ENCODE measurements around the gene SETBP1.
"Not testable (repeated sequence)": the region's sequence is repeated elsewhere in the genome, so short reads cannot be mapped to it uniquely, and the experiment has no call there.

SETBP1 gene

DNA sequence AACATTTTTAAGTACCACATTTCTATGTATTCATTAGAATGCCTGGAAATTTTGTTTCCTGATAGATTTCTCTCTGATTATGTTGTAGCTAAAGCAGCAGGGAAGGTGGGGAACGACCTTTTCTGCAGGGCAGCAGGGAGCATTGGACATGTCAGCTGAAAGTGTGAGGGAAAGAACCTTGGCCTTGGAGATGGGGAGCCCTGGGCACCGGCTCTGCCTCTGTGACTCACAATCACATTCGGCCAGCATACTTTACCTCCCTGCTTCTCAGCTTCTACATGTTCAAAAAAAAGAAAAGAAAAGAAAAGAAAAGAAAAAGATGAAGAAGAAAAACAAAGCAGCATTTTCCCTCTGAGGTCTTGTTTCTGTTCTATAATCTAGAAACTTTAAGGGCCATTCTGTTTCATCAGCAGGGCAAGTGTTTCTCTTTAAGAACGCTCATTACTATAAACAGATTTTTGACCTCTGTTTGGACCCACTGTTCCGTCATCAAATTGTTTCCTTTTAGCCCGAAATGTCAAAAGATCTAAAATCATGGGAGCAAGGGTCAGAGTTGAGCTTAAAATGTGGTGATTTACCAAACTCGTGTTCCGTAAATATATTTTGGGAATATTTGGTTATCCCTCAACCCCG, 27.9 kb downstream of the SETBP1 start:
- DNase-seq: no peak

DNA sequence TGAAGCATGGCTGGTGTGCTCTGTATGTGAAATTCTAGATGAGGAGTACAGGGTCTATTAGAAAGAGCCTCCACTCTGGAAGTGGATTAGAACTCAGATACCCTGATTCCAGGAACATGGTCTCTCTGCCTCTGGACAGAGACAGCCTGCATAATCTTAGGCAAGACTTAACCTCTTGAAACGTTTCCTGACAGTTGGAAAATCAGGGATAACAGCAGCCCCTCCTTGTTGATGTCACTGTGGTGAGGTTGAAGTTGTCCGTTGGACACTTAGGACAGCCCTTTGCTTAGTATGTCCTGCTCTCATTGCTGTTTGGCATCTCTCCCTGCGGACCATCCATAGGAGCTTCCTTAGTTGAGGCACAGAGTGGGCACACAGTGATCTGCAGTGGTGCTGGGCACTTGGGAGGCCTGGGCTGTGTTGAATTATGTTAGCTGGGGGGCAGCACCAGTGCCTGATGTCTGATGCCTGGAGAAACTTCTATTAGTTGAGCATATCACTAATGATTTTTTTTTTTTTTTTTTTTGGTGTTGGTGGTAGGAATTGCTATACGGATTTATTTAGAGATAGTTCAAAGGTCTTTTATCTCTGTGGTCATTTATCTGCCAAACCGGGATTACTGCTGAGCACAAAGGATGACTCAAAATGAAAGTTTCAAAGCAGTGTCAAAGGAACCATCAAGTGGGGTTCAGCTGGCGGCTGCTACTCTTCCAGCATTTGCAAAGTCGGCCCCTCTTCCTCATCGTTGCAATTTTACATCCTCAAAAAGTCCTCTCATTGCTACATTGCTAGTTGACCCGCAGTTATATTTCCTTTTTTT, 28.8 kb downstream of the SETBP1 start:
- DNase-seq: peak; percentile 95

DNA sequence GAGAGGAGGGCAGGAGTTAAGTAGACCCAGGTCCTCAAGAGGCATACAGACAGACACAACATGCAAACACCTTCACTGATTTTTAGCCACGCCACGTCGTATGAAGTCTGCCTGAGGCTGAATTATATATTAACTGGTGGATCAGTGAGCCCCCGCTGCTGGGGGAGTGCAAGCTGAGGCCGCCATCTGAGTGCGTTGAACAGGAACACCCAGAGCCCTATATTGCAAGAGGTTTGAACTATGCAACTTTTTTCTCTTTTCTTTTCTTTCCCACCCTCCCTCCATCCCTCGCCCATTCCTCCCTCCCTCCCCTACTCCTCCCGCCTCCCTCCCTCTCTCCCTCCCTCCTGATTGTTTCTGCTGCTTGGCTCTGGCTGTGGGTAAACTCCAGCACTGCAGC, 30.2 kb downstream of the SETBP1 start:
- no peak for DNase-seq

DNA sequence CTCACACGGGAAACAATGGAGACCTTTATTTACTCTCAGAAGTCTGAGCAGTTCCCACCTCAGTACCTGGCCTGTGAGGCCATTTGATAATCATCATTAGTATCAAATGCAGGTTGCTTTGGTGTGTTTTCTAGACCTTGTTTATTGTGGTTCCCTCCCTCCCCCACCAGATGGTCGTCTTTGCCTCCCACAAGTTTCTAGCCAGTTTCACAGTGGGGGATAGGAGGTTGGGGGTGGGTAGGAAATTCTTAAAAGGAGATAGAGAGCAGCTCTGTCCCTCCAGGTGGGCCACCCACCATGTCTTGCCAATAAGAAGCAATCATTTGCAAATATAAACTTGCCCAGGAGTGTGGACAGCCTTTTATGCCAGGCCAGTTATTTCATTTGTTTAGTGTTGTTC, 31.3 kb downstream of the SETBP1 start:
- DNase-seq: no peak

DNA sequence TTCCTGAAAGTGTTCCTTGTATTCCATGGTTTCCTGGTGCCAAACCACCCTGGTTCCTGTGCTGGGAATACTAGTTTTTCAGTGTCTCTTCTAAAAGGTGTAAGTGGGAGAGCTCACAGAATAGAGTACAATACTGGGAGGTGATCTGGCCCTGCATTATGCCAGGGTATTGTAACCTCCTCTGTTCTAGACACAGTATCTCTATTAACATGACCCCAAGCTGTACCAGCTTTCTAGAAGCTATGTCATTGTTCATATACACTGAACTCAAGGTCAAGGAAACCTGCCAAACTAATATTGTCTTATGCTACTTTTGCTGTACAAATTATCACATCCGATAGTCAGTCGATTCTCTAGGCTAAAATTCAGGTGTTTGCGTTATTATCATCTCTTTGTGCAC, 32.7 kb downstream of the SETBP1 start:
- no peak for DNase-seq

DNA sequence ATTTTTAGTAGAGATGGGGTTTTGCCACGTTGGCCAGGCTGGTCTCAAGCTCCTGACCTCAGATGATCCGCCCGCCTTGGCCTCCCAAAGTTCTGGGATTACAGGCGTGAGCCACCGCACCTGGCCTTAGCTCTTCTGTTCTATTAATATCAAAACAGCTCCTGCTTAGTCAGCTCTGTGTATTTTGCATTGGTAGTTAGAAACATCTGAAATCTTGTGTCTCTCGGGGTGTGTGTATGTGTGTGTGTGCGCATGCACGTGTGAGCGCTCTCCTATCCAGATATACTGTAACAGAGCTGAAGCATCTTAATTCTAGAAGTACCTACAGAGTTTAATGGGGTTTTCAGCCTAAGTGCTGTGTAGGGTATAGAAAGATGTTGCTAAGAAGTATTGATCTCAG, 33.7 kb downstream of the SETBP1 start:
- no peak for DNase-seq

DNA sequence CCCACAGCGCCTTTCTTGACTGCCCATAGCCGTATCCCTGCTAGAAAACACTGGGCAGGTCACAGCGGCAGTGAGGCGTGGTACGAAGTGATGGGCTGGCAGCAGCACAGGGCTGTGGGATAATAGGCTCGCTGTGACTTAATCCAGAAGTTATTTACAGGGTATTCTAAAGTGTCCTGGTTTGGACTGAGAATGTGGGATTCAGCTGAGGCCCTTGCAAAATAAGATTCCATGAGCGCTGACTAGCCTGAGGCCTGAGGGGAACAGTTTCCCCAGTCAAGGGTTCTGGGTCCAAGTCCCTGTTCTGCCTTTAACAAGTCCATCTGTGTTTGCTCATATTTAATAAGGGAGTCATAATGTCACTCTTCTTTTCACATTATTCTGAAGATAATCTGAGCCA, 34.6 kb downstream of the SETBP1 start:
- DNase-seq: no peak

DNA sequence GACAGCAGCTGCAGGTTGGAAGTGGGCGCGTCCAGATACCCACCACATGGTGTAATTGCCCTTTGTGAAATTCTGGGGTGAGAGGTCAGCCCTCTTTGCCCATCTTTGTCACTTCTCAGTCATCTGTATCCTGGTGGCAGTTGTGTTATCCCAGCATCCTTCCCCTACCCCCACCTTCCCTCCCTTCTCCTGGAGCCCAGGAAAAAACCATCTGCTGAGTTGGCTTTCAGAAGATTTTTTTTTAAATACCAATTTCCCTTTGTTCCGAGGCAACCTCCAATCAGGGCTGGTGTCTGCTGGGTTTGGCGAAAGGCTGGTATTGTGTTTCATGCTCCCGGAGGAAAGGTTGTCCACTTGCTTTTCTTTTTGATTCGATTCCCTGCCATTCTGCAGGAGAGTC, 35.2 kb downstream of the SETBP1 start:
- no peak for DNase-seq

DNA sequence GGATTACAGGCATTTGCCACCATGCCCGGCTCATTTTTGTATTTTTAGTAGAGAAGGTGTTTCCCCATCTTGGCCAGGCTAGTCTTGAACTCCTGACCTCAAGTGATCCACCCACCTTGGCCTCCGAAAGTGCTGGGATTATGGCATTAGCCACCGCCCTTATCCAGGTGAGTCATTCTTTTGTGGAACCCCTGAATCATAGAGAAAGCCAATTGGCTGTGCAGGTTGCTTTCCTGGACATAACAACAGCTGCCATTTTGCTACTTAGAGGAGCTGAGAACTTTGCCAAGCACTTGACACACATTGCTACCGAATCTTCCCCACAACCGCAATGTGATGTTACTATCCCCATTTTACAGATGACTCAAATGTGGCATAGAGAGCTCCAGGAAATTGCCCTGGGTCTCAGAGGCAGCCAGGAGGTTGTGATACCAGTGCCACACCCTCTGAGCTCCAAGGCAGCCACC, 36.0 kb downstream of the SETBP1 start:
- DNase-seq: no peak

DNA sequence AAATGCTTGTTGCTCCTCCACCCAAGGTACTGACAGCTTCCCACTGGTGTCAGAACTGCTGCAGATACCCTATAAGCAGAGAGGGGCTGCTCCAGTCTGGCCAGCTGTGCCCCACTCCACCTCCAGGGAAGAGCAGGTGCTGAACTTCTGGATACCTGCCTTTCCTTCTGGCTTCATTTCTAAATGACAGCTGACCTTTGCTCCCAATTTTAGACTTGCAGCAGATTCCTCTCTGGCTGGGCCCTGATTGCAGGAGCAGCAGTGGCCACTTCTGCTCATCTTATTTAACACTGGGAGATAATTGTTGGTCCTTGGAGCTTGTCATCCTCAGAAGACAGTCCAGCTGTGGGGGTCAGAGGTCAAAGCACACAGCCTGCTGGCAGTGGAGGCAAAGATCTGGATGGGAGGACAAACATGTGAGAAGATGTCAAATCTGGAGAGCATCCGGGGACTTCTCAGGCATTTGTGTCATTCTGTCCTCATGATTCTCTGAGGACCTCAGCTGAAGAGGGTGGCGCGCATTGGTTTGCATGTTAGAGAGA, 38.9 kb downstream of the SETBP1 start:
- no peak for DNase-seq

DNA sequence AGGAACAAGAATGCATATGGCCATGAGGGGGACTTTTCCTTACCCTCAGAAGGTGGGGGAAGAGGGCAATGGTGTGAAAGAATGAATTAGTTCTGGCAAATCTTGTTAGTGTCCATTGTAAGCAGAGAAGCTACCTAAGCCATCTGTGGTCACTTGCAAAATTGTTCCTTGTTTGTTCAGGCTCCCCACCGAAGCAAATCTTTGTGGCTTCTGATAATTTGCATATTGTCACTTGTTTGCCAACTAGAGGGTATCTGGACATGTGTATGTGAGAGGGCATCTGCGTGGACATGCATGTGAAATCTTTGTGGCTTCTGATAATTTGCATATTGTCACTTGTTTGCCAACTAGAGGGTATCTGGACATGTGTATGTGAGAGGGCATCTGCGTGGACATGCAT, 41.1 kb downstream of the SETBP1 start:
- DNase-seq: not testable (repeated sequence)

DNA sequence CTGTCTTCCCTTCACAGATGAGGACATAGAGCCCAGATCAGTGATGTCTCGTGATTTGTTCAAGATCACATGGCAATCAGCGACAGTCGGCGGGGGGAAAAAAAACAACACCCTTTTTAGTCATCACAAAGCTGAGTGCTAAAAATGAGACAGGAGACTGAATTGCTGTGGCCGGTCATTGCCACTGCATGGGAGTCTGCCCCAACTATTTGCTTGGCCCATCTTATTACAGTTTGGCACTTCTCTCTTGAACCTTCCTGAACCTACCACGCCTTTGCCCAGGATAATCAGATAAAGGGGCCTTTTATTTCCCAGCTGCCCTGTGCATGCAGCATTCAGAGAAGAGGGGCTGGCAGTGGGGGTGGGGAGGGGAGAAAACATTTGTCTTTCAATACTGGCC, 42.7 kb downstream of the SETBP1 start:
- DNase-seq: no peak

DNA sequence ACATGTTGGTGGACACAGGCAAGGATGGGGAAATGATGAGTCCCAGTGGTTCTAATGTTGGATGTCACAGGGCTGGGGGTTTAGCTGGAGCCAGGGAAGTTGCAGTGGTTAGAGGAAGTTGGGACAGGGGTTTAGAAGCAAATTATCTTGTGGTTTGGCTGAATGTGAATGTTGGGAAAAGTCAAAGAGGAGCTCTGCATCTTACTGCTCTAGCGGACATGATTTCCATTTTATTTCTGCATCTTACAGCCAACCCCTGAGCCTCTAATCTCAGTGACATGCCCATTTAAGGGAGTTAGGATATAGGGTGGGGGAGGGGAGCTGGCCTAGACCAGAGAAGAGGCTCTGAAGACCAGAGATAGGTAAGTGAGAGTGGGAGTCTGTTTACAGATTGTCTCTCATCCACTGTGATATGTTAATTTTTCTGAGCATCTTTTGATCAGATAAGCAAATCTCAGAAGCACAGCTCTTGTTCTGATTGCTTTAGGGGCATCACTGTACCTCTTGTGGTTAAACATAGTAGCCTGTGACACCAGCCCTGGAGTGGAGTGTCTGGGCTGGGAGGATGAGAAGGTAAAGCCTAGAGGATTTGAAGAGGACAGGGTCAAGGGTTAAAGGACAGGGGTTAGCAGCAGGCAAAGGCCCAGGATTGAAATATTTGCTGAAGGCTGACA, 43.6 kb downstream of the SETBP1 start:
- peak; percentile 47 for DNase-seq

DNA sequence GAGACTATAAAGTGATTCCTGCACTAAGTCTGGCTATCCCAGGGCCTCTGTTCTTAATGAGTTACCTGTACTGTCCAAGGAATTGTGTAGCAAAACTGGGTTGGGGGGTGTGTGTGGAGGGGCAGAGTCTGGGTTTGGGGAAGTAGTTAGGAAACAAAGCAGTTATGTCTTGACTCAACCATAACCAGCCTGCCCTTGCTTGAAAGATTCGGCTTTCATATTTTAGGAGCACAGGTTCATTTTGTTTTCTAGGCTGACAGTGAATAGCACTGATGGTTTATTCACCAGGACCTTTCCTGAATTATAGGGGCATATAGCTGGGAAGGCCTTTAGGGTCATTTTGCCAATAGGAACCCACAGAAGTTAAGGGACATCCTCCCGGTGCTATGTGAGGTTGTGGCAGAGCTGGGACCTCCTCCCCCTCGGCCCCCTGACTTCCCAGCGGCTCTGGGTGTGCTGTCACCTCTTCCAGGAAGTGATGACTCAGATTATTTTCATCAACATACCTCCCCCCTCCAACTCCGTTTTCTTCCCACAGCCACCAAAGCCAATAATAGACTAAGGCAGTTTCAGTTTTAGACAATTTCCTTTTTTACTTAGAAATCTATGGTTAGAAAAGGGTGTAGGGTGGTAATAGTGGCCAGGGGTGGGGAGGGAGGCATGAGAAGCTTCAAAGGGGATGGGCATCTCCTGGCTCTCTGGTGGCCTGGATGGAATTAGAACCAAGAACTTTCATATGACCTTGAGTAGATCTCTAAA, 44.8 kb downstream of the SETBP1 start:
- DNase-seq: peak; percentile 95

DNA sequence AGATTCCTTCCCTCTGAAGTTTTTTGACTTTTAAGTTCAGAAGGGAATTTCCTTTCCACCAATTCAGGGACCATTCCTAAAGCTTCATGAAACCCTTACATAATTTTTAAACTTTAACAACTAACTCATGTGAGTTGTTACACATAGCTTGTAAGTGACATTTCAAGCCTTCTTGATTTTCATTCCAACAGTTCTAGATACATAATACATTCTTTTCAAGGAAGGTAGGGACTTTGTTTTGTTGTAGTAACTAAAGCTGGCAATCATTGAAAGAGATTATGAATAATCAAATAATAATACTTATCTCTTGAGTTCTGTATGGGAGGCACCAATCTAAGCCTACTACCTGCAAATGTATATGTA, 45.4 kb downstream of the SETBP1 start:
- DNase-seq: no peak

DNA sequence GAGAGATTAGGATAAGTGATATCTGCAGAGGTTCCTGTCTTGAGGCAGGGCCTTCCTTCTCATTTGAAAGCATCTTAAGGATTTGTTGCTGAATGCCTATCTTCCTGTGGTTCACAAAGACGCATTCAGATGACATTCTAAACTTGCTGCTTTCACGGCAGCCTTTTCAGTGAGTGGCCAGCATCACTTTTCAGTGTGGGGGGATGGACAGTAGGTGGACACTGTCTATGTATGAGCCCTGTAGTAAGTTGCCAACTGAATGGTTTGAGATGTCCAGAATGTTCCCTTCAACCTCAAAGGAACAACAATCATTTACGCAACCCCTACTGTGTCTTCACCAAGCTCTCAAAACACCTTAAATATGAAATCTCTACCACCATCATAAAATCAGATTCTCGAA, 46.6 kb downstream of the SETBP1 start:
- DNase-seq: no peak

DNA sequence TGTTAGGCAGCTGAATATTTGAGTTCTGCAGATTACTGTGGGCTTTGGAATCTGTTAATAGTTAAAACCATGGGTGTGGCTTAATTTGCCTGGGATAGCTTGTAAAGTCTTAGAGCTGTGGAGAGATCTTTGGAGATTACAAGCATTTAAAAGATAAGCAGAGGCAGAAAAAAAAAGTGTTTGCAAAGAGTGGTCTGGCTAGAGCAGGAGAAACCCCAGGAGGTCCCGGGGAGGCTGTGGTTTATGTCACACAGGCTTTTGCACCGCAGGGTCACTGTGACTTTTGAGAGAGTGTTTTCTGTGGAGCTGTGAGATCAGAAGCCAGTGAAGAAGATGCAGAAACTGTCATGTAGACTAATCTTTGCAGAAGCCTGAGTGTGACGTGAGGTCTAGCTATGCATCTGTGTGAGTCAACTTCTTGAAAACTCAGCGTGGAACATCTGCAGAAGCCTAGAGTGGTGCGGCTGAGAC, 49.0 kb downstream of the SETBP1 start:
- DNase-seq: peak; percentile 77

DNA sequence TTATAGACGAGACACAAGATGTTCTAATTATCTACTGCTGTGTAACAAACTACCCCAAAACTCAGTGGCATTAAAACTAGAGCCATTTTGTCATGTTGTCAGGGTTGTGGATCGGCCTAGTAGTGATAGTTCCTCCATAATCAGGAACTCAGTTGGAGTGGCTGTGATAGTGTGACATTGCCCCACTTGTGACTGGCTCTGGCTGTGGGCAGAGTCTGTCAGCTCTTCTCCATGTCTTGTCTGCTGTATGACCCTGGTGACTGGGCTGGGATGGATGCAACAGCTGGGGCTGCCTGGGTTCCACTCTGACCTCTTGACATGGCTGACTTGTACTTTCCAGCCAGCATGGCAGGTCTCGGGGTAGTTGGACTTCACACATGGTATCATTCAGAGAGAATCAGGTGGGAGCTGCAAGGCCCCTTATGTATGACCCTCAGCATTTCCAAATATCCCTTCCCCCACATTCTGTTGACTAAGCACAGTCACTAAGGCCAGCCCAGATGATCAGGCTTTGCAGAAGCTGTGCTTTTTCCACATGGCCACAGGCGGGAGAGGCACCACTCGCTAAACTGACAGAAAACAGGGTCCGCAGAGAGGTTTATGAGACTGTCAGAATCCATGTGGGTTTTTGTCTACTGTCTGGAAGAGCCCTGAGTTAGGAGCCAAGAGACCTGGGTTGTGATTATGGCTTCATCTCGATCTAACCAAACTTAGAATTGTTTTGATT, 50.3 kb downstream of the SETBP1 start:
- peak; percentile 35 for DNase-seq

DNA sequence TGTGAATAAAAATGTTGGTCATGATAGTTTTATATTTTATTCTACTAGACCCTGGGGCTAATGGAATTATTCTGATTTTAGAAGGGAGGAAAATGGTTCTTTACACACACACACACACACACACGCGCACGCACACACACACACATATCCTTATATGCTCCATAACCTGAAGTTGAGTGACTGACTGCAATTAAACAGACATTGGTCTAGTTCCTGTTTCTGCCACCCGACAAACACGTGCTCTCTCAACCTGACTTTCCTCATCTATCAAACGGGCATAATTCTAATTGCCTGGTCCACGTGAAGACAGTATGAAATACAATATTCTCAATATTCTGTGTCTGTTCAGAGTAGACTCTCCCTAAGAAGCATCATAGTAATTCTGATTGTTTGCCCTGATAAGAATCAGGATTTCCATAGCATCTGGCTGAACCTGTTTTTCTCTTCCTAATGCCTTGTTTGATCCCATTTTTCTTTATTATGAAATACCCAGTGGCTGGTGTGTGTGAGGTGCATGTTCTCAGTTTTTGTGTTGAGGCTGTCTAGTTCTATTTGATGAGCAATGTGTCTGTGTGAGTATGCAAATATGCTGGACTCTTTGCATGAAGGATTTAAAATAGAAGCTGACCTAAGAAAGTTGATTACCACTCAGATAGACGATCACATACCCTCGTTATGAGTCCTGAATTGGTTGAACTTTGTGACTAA, 51.0 kb downstream of the SETBP1 start:
- DNase-seq: peak; percentile 62

DNA sequence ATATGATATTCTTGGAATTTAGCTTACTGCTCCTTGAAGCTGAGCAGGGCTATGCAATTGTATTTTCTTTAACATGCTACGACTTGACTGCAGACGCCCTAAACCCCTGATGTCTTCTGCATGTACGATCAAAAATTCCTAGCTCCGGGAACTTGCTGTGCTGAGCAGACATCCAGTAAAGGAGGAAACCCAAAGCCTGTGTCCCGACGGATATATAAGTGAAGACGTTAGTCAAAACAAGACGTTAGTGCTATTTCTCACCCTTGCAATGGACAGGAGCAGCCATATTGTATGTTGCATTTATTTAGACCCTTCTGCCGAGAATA, 51.5 kb downstream of the SETBP1 start:
- no peak for DNase-seq

DNA sequence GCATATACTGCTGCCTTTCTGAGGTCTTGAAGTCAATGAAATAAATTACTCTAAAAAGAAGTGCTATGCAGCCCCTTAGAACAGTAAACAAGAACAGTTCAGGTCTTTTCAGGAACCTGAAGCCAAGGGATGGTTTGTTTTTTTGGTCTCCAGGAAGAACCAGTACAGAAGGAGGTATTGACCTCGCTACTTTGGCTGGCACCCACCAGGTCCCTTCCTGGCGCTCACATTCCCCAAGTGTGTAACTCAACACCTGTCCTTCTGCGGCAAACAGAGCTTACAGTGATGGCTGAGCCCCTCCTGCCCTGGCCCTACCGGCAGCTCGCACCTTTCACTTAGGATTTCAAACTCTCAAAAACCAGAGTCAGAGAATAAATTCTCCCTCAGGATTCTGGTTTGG, 51.9 kb downstream of the SETBP1 start:
- DNase-seq: no peak

All from MV-4-11 (cell line).